ENCODE measurements around the gene C16orf74. TPM values are rescaled to one million over a fixed set of nuclear protein-coding genes. Genes with fewer than 3 reads are reported as not detected.

Gene C16orf74
- total RNA-seq, 1 experiment from 2014 or later, result 68.5 TPM

GRCh38 chr16:85781695-85782370, 30.9 kb upstream of the C16orf74 start:
- Mint-ChIP-seq H3K9me3 (ENCODE audit: unreplicated experiment) (no peaks in the 10 kb centered on the region), H3K36me3 (ENCODE audit: insufficient read depth, unreplicated experiment) (peaks cover 55% of the 10 kb centered on the region)

GRCh38 chr16:85781156-85781555, 30.3 kb upstream of the C16orf74 start:
- no peak for TF ChIP-seq CTCF (IDR thresholded peaks at IDR 0.05; ENCODE audit: unreplicated experiment)
- Mint-ChIP-seq H3K27me3 (ENCODE audit: insufficient read depth, unreplicated experiment) (no peaks in the 10 kb centered on the region), H3K9me3 (ENCODE audit: unreplicated experiment) (no peaks in the 10 kb centered on the region), H3K27ac (ENCODE audit: low read depth, unreplicated experiment) (no peak overlapping the region), H3K4me1 (ENCODE audit: insufficient read depth, unreplicated experiment) (peaks cover 23% of the 10 kb centered on the region), H3K4me3 (ENCODE audit: unreplicated experiment) (no peak overlapping the region), H3K36me3 (ENCODE audit: insufficient read depth, unreplicated experiment) (peaks cover 48% of the 10 kb centered on the region)
- CTCF ChIA-PET, result no interaction called here
- POLR2A ChIA-PET, result interaction anchor here (1.2 kb wide), 1 partner anchor 13 kb away, joined by 5 read pairs; no protein-coding TSS in a partner anchor
- no TSS peak for BruUV-seq (replicated peaks)
- no peak for DNase-seq (ENCODE audit: unreplicated experiment)
- intact Hi-C loops (cut with micrococcal nuclease), result no loop called here

More at GRCh38 chr16:85781695-85782370, 30.9 kb upstream of the C16orf74 start:
- peak; percentile 71 for DNase-seq (ENCODE audit: unreplicated experiment)
- POLR2A ChIA-PET, result interaction anchor here (0.6 to 1.3 kb wide), 6 partner anchors 12 to 168 kb away, joined by 3 to 6 read pairs (median 4); partner anchors contain the start of gene C16orf74
- CTCF ChIA-PET, result interaction anchor here (0.6 to 0.7 kb wide), 2 partner anchors 15 to 35 kb away, joined by 3 read pairs; no protein-coding TSS in a partner anchor
- Mint-ChIP-seq H3K27me3 (ENCODE audit: insufficient read depth, unreplicated experiment) (no peaks in the 10 kb centered on the region), H3K27ac (ENCODE audit: low read depth, unreplicated experiment) (peak overlapping the region; percentile 1), H3K4me3 (ENCODE audit: unreplicated experiment) (no peak overlapping the region), H3K4me1 (ENCODE audit: insufficient read depth, unreplicated experiment) (peaks cover 23% of the 10 kb centered on the region)
- BruUV-seq (replicated peaks), result no TSS peak
- intact Hi-C loops (cut with micrococcal nuclease), result loop anchor here (2.0 kb wide), 1 partner anchor 31 kb away; the partner anchor contains the start of gene C16orf74
- TF ChIP-seq CTCF (IDR thresholded peaks at IDR 0.05; ENCODE audit: unreplicated experiment), result no peak

GRCh38 chr16:85780281-85780680, 29.4 kb upstream of the C16orf74 start:
- CTCF ChIA-PET, result interaction anchor here (0.6 kb wide), 1 partner anchor 230 kb away, joined by 3 read pairs; no protein-coding TSS in a partner anchor
- no peak for TF ChIP-seq CTCF (IDR thresholded peaks at IDR 0.05; ENCODE audit: unreplicated experiment)
- no peak for DNase-seq (ENCODE audit: unreplicated experiment)
- intact Hi-C loops (cut with micrococcal nuclease), result no loop called here
- H3K4me3 Mint-ChIP-seq (ENCODE audit: unreplicated experiment), result no peak overlapping the region
- no peaks in the 10 kb centered on the region for H3K27me3 Mint-ChIP-seq (ENCODE audit: insufficient read depth, unreplicated experiment)
- H3K9me3 Mint-ChIP-seq (ENCODE audit: unreplicated experiment), result no peaks in the 10 kb centered on the region
- peaks cover 41% of the 10 kb centered on the region for H3K36me3 Mint-ChIP-seq (ENCODE audit: insufficient read depth, unreplicated experiment)
- BruUV-seq (replicated peaks), result no TSS peak
- POLR2A ChIA-PET, result no interaction called here
- H3K27ac Mint-ChIP-seq (ENCODE audit: low read depth, unreplicated experiment), result no peak overlapping the region
- peaks cover 23% of the 10 kb centered on the region for H3K4me1 Mint-ChIP-seq (ENCODE audit: insufficient read depth, unreplicated experiment)

- no peak for DNase-seq (ENCODE audit: unreplicated experiment)
- no peak for TF ChIP-seq CTCF (IDR thresholded peaks at IDR 0.05; ENCODE audit: unreplicated experiment)
- Mint-ChIP-seq H3K4me1 (ENCODE audit: insufficient read depth, unreplicated experiment) (peaks cover 23% of the 10 kb centered on the region), H3K36me3 (ENCODE audit: insufficient read depth, unreplicated experiment) (peaks cover 45% of the 10 kb centered on the region), H3K9me3 (ENCODE audit: unreplicated experiment) (no peaks in the 10 kb centered on the region), H3K27ac (ENCODE audit: low read depth, unreplicated experiment) (no peak overlapping the region), H3K27me3 (ENCODE audit: insufficient read depth, unreplicated experiment) (no peaks in the 10 kb centered on the region), H3K4me3 (ENCODE audit: unreplicated experiment) (no peak overlapping the region)
- intact Hi-C loops (cut with micrococcal nuclease), result no loop called here
- no TSS peak for BruUV-seq (replicated peaks)
- POLR2A ChIA-PET, result interaction anchor here (1.0 to 2.3 kb wide), 5 partner anchors 10 to 29 kb away, joined by 5 to 9 read pairs (median 7); no protein-coding TSS in a partner anchor
- CTCF ChIA-PET, result interaction anchor here (0.6 to 1.5 kb wide), 4 partner anchors 26 to 1458 kb away, joined by 3 to 9 read pairs (median 4); no protein-coding TSS in a partner anchor
These were observed 28.0 kb upstream of the C16orf74 start for GRCh38 chr16:85778873-85779272.
